Measurements from ENCODE around the gene USP12. TPM values are rescaled to one million over a fixed set of nuclear protein-coding genes. Genes with fewer than 3 reads are reported as not detected.
"Not testable (repeated sequence)": the region's sequence is repeated elsewhere in the genome, so short reads cannot be mapped to it uniquely, and the experiment has no call there.

USP12 gene
- total RNA-seq, 1 donor from 2014 or later, result 19.1 TPM

- Mint-ChIP-seq H3K9me3 (no peaks in the 10 kb centered on the region), H3K4me1 (ENCODE audit: unreplicated experiment) (no peaks in the 10 kb centered on the region)
- TF ChIP-seq CTCF (conservative IDR thresholded peaks at IDR 0.05), result no peak
These were observed 92.1 kb downstream of the USP12 start for GRCh38 chr13:27079421-27079958.

GRCh38 chr13:27077451-27077850, 94.2 kb downstream of the USP12 start:
- Mint-ChIP-seq H3K9me3 (no peaks in the 10 kb centered on the region), H3K27ac (no peak overlapping the region), H3K4me1 (ENCODE audit: unreplicated experiment) (peaks cover 4% of the 10 kb centered on the region), H3K36me3 (peaks cover 39% of the 10 kb centered on the region), H3K27me3 (no peaks in the 10 kb centered on the region), H3K4me3 (no peak overlapping the region)
- DNase-seq (ENCODE audit: extremely low spot score, unreplicated experiment), result no peak
- no peak for TF ChIP-seq CTCF (conservative IDR thresholded peaks at IDR 0.05)

More at GRCh38 chr13:27079421-27079958, 92.1 kb downstream of the USP12 start:
- Mint-ChIP-seq H3K27ac (no peak overlapping the region), H3K36me3 (peaks cover 36% of the 10 kb centered on the region), H3K27me3 (no peaks in the 10 kb centered on the region), H3K4me3 (no peak overlapping the region)
- DNase-seq (ENCODE audit: extremely low spot score, unreplicated experiment), result no peak

GRCh38 chr13:27076421-27076820, 95.2 kb downstream of the USP12 start:
- H3K4me3 Mint-ChIP-seq, result no peak overlapping the region
- H3K27ac Mint-ChIP-seq, result no peak overlapping the region
- TF ChIP-seq CTCF (conservative IDR thresholded peaks at IDR 0.05), result no peak
- no peaks in the 10 kb centered on the region for H3K9me3 Mint-ChIP-seq
- H3K4me1 Mint-ChIP-seq (ENCODE audit: unreplicated experiment), result peaks cover 4% of the 10 kb centered on the region
- peaks cover 37% of the 10 kb centered on the region for H3K36me3 Mint-ChIP-seq
- DNase-seq (ENCODE audit: extremely low spot score, unreplicated experiment), result no peak
- H3K27me3 Mint-ChIP-seq, result no peaks in the 10 kb centered on the region

GRCh38 chr13:27073186-27073585, 98.4 kb downstream of the USP12 start:
- no peak for TF ChIP-seq CTCF (conservative IDR thresholded peaks at IDR 0.05)
- no peak for DNase-seq (ENCODE audit: extremely low spot score, unreplicated experiment)
- no peak overlapping the region for H3K4me3 Mint-ChIP-seq
- H3K4me1 Mint-ChIP-seq (ENCODE audit: unreplicated experiment), result peaks cover 4% of the 10 kb centered on the region
- no peak overlapping the region for H3K27ac Mint-ChIP-seq
- no peaks in the 10 kb centered on the region for H3K27me3 Mint-ChIP-seq
- H3K9me3 Mint-ChIP-seq, result no peaks in the 10 kb centered on the region
- H3K36me3 Mint-ChIP-seq, result peaks cover 28% of the 10 kb centered on the region

GRCh38 chr13:27066123-27066522, 105.5 kb downstream of the USP12 start:
- not testable (repeated sequence) for H3K4me1 Mint-ChIP-seq (ENCODE audit: unreplicated experiment); H3K4me3 Mint-ChIP-seq; H3K27me3 Mint-ChIP-seq; H3K27ac Mint-ChIP-seq; H3K9me3 Mint-ChIP-seq; DNase-seq (ENCODE audit: extremely low spot score, unreplicated experiment)
- peaks cover 13% of the 10 kb centered on the region for H3K36me3 Mint-ChIP-seq

DNA sequence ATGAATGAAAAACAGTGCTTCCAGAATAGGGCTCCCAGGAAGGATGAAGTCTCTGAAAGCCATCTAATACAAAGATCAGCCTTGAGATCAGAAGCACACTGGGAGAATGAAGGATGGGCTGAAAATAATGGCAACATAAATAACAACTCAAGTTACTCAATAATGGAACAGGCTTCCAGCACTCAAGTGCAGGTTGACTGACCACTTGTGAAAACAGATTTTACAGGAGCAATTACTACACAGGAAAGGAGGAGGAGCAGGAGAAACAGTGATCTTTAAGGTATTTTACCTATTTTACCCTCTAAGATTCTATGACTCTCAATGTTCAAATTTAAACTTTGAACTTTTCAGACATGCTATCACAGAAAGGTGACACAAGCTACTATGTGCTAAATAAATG, 106.0 kb downstream of the USP12 start:
- H3K27ac Mint-ChIP-seq, result no peak overlapping the region
- no peak for TF ChIP-seq CTCF (conservative IDR thresholded peaks at IDR 0.05)
- no peaks in the 10 kb centered on the region for H3K27me3 Mint-ChIP-seq
- no peak overlapping the region for H3K4me3 Mint-ChIP-seq
- H3K4me1 Mint-ChIP-seq (ENCODE audit: unreplicated experiment), result no peaks in the 10 kb centered on the region
- DNase-seq (ENCODE audit: extremely low spot score, unreplicated experiment), result no peak
- H3K9me3 Mint-ChIP-seq, result no peaks in the 10 kb centered on the region
- peaks cover 13% of the 10 kb centered on the region for H3K36me3 Mint-ChIP-seq
